Fibroblast of lung (primary cell): Measurements from ENCODE around the gene RDH14. TPM values are rescaled to one million over a fixed set of nuclear protein-coding genes. Genes with fewer than 3 reads are reported as not detected.

Experiments
- DNase-seq, 2 donors: peaks; one replicate each; pipeline versions ENCODE4 v3.0.0 to v3.0.0-alpha.2; 2010; ENCODE audit warnings: low read depth in 2 of 2
- H2AFZ ChIP-seq: 2 replicates; pipeline ENCODE4 v1.5.1; 2012; ENCODE audit warnings: low read length, control low read depth, inconsistent platforms
- H3K27ac ChIP-seq: 2 replicates; pipeline ENCODE4 v1.5.1; 2011; ENCODE audit warnings: low read length, control low read depth; ENCODE audit not compliant: insufficient read depth
- H3K27me3 ChIP-seq: 2 replicates; pipeline ENCODE4 v1.5.1; 2011; ENCODE audit warnings: mild to moderate bottlenecking, low read length; ENCODE audit not compliant: control insufficient read depth, insufficient read depth
- H3K36me3 ChIP-seq: 2 replicates; pipeline ENCODE4 v1.5.1; 2011; ENCODE audit warnings: low read length; ENCODE audit not compliant: control insufficient read depth, insufficient read depth
- H3K4me1 ChIP-seq: 2 replicates; pipeline ENCODE4 v1.5.1; 2011; ENCODE audit warnings: low read length; ENCODE audit not compliant: control insufficient read depth, insufficient read depth; ENCODE audit errors: extremely low read depth
- H3K4me2 ChIP-seq: 2 replicates; pipeline ENCODE4 v1.5.1; 2011; ENCODE audit warnings: low read length, control low read depth; ENCODE audit not compliant: insufficient read depth; ENCODE audit errors: extremely low read depth
- H3K4me3 ChIP-seq, 4 experiments: fragments of 200-600 bp in 1 of 4; sonication (generic) in 1 of 4; replicated peaks in 1 of 4; 2 replicates each; pipeline ENCODE4 v1.5.1; 2011 to 2016; ENCODE audit warnings: low read length in 4 of 4, low read depth in 3 of 4, mild to moderate bottlenecking in 3 of 4, control low read depth in 2 of 4, inconsistent platforms in 1 of 4, mixed read lengths in 1 of 4; ENCODE audit not compliant: insufficient read depth in 1 of 4; ENCODE audit errors: control extremely low read depth in 1 of 4
- H3K79me2 ChIP-seq: 2 replicates; pipeline ENCODE4 v1.5.1; 2012; ENCODE audit warnings: mild to moderate bottlenecking, low read length, inconsistent platforms; ENCODE audit not compliant: control insufficient read depth, insufficient read depth
- H3K9ac ChIP-seq: 2 replicates; pipeline ENCODE4 v1.5.1; 2011; ENCODE audit warnings: mild to moderate bottlenecking, low read length, control low read depth; ENCODE audit not compliant: insufficient read depth
- H3K9me3 ChIP-seq: 2 replicates; pipeline ENCODE4 v1.5.1; 2012; ENCODE audit warnings: low read depth, low read length; ENCODE audit not compliant: control insufficient read depth, insufficient read depth
- H4K20me1 ChIP-seq: 2 replicates; pipeline ENCODE4 v1.5.1; 2011; ENCODE audit warnings: low read length; ENCODE audit not compliant: control insufficient read depth, insufficient read depth; ENCODE audit errors: extremely low read depth
- CTCF ChIP-seq, 2 donors: IDR thresholded peaks in 1 of 2; conservative IDR thresholded peaks in 1 of 2; 1 replicate in 1 of 2; 2 replicates in 1 of 2; pipeline ENCODE4 v1.5.1; 2011 to 2012; ENCODE audit warnings: low read length in 2 of 2, control low read depth in 1 of 2, inconsistent platforms in 1 of 2, low read depth in 1 of 2, mild to moderate bottlenecking in 1 of 2
- EZH2 ChIP-seq: IDR thresholded peaks from 2 replicates; pipeline ENCODE4 v1.5.1; 2012; ENCODE audit warnings: low read length, control low read depth, mild to moderate bottlenecking; ENCODE audit errors: missing control alignments
- polyA plus RNA-seq, 2 donors: library from polyadenylated mRNA; depleted of rRNA in 1 of 2; stranded (reverse) in 1 of 2; unstranded in 1 of 2; fragments of >200 nt; gene quantifications; 2 replicates each; pipeline ENCODE4 v1.2.1, GENCODE V29; 2011 to 2012; ENCODE audit warnings: missing spikeins in 1 of 2
- total RNA-seq: library from RNA; depleted of rRNA; stranded (reverse); fragments of >200 nt; gene quantifications from 2 replicates; pipeline ENCODE4 v1.2.1, GENCODE V29; 2014

RDH14 gene
- total and polyA plus RNA-seq, 2 donors (not counting 1 experiment from before 2014, with no cell fraction given): 26.6 to 28.6 TPM

DNA sequence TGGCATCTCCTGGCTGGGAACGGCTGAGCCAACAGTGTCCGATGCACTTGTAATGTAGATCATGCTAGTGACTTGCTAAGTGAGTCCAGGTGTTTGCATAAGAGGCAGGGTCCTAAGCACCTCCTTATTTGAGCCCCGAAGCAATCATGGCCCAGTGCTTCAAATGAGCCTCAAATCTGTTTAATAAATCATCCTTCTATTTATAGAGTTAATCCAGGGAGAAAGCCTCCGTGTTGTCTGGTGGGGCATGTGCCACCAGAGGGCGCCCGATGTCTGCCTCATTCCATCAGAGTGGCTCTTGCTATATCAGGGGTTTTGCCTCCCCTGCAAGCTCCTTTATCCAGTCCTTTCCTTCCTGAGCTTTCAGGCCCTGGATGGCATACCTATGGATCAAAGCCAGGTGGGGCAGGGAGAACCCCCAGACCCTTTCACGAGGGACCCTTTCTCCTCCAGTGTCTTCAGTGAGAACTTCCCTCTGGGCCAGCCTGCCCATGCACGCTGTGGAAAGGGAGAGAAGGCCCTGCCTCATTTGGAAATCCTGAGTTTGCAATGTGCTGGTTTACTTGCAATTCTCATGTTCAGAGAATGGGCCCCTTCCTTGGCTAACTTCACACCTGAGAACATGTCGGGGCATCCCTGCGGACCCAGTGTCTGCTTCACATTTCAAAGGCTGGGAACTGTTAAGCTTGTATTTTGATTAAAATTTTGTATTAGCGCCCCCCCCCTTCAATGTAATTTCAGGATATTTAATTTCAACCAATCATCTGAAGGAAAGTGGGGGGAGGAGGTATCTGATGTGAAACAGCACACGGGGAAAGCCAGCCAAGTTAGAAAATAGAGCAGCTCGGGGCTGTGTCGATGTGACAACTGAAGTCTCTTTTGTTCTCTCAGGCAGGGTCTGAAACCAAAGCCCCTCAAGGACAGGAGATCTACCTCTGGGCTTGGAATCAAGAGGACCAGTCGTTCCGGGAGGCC lies 39.7 kb downstream of the RDH14 start:
- Histone ChIP-seq H4K20me1 (no peaks in the 10 kb centered on the region), H3K4me1 (peaks cover 12% of the 10 kb centered on the region), H3K4me3 (no peak overlapping the region), H3K4me2 (peak overlapping the region; percentile 4), H3K79me2 (no peaks in the 10 kb centered on the region), H3K27me3 (no peaks in the 10 kb centered on the region), H3K27ac (no peak overlapping the region), H3K36me3 (no peaks in the 10 kb centered on the region), H2AFZ (no peak overlapping the region), H3K9ac (no peak overlapping the region), H3K9me3 (no peaks in the 10 kb centered on the region)
- TF ChIP-seq CTCF (conservative IDR thresholded peaks at IDR 0.05 in 1 of 2, IDR thresholded peaks at IDR 0.05 in 1 of 2; ENCODE audit: low read depth in 1 of 2, low read length in 2 of 2) (peak; percentile 86 to 94), EZH2 (no peak)
- DNase-seq: peak; percentile 65 to 83

GRCh38 chr2:18519914-18520450 lies 40.5 kb downstream of the RDH14 start:
- H3K4me2 ChIP-seq: peak overlapping the region; percentile 4
- no peak overlapping the region for H3K9ac ChIP-seq
- no peak for DNase-seq
- no peaks in the 10 kb centered on the region for H3K36me3 ChIP-seq
- H2AFZ ChIP-seq: no peak overlapping the region
- peaks cover 12% of the 10 kb centered on the region for H3K4me1 ChIP-seq
- no peaks in the 10 kb centered on the region for H3K79me2 ChIP-seq
- H3K27me3 ChIP-seq: no peaks in the 10 kb centered on the region
- H3K9me3 ChIP-seq: no peaks in the 10 kb centered on the region
- no peaks in the 10 kb centered on the region for H4K20me1 ChIP-seq
- H3K4me3 ChIP-seq: no peak overlapping the region
- TF ChIP-seq EZH2 (no peak), CTCF (conservative IDR thresholded peaks at IDR 0.05 in 1 of 2, IDR thresholded peaks at IDR 0.05 in 1 of 2; ENCODE audit: low read depth in 1 of 2, low read length in 2 of 2) (no peak)
- H3K27ac ChIP-seq: no peak overlapping the region
